HepG2 (cell line): ENCODE measurements around the gene ARPC1A. TPM values are rescaled to one million over a fixed set of nuclear protein-coding genes. Genes with fewer than 3 reads are reported as not detected.
A peak's percentile ranks its signal among the peaks of the same experiment; 100 is the strongest.

ENCODE experiments used
- ATAC-seq: fragments of 200-7000 bp; cut with Tn5 transposase; 3 replicates; pipeline ENCODE4 v1.9.1; 2020; ENCODE audit warnings: mild to moderate bottlenecking, moderate library complexity
- BruUV-seq: library from RNA; stranded (reverse); fragments of 400-500 nt; replicated peaks from 2 replicates; lab custom pipeline; 2021; lab: Mats Ljungman, UMichigan
- CTCF ChIA-PET: fragments of 300-600 bp; formaldehyde crosslinking; extraction: SDS; loops from one replicate; lab custom pipeline; 2021; ENCODE audit warnings: low total read pairs, inconsistent platforms, low intra/inter-chr PET ratio; lab: Yijun Ruan, JAX
- POLR2A ChIA-PET: fragments of 350-600 bp; sonication (Branson Sonifier 250); formaldehyde crosslinking; loops from one replicate; lab custom pipeline; 2020; ENCODE audit warnings: antibody characterized with exemption, inconsistent platforms; lab: Yijun Ruan, JAX
- DNase-seq: peaks from one replicate; pipeline ENCODE4 v3.0.0-alpha.2; 2015; ENCODE audit warnings: low spot score
- FAIRE-seq: peaks from 3 replicates; lab custom pipeline; 2011; peaks lifted over from hg19 to GRCh38; lab: Jason Lieb, UNC
- H2AFZ ChIP-seq: one replicate; pipeline ENCODE4 v1.6.1; 2011; ENCODE audit warnings: low read length, inconsistent platforms
- H3K27ac ChIP-seq: fragments of 300-600 bp; 3 replicates; pipeline ENCODE4 v1.8.0; 2011; ENCODE audit warnings: mixed run types, mild to moderate bottlenecking, mixed read lengths, low read length, inconsistent platforms; ENCODE audit not compliant: insufficient read depth; ENCODE audit errors: extremely low read length
- H3K27me3 ChIP-seq, 2 experiments: fragments of 200-600 bp in 1 of 2; 2 replicates in 1 of 2; 3 replicates in 1 of 2; pipeline versions ENCODE4 v1.6.0 to v1.8.0; 2011; ENCODE audit warnings: low read length in 2 of 2, mild to moderate bottlenecking in 2 of 2, moderate library complexity in 2 of 2, inconsistent platforms in 1 of 2; ENCODE audit not compliant: insufficient read depth in 2 of 2, control insufficient read depth in 1 of 2
- H3K36me3 ChIP-seq, 2 experiments: fragments of 200-600 bp in 1 of 2; replicated peaks in 1 of 2; 2 replicates in 1 of 2; 3 replicates in 1 of 2; pipeline versions ENCODE4 v1.5.1 to v1.8.0; 2011; ENCODE audit warnings: low read length in 2 of 2, inconsistent platforms in 1 of 2; ENCODE audit not compliant: insufficient read depth in 2 of 2, control insufficient read depth in 1 of 2
- H3K4me1 ChIP-seq: 2 replicates; pipeline ENCODE4 v1.5.1; 2012; ENCODE audit warnings: low read length, inconsistent platforms; ENCODE audit not compliant: insufficient read depth
- H3K4me2 ChIP-seq: 2 replicates; pipeline ENCODE4 v1.6.0; 2011; ENCODE audit warnings: low read depth, low read length, inconsistent platforms
- H3K4me3 ChIP-seq, 3 experiments: fragments of 200-600 bp in 1 of 3; sonication (generic), shearing (Covaris generic) in 1 of 3; replicated peaks in 1 of 3; 2 replicates each; pipeline ENCODE4 v1.5.1; 2011 to 2016; ENCODE audit warnings: low read length in 3 of 3, inconsistent platforms in 2 of 3, low read depth in 2 of 3, mild to moderate bottlenecking in 2 of 3, control low read depth in 1 of 3, mixed read lengths in 1 of 3; ENCODE audit not compliant: insufficient read depth in 1 of 3
- H3K79me2 ChIP-seq: one replicate; pipeline ENCODE4 v1.6.1; 2011; ENCODE audit warnings: low read length, inconsistent platforms; ENCODE audit not compliant: insufficient read depth
- H3K9ac ChIP-seq: 2 replicates; pipeline ENCODE4 v1.6.0; 2011; ENCODE audit warnings: mild to moderate bottlenecking, low read depth, low read length, inconsistent platforms; ENCODE audit not compliant: insufficient read depth
- H3K9me3 ChIP-seq: 2 replicates; pipeline ENCODE4 v1.5.1; 2012; ENCODE audit warnings: mild to moderate bottlenecking, low read length
- H4K20me1 ChIP-seq: 2 replicates; pipeline ENCODE4 v1.6.0; 2011; ENCODE audit warnings: inconsistent platforms, mild to moderate bottlenecking, low read length, moderate library complexity; ENCODE audit not compliant: insufficient read depth
- CREB1 ChIP-seq, 2 experiments: fragments of 450-650 bp in 1 of 2; IDR thresholded peaks; 2 replicates each; pipeline ENCODE4 v1.6.1; 2016 to 2017; ENCODE audit warnings: control low read depth in 1 of 2, mild to moderate bottlenecking in 1 of 2, missing compliant biosample characterization in 1 of 2, missing genetic modification characterization in 1 of 2
- DNMT3B ChIP-seq: conservative IDR thresholded peaks from 2 replicates; pipeline ENCODE4 v1.6.1; 2016; ENCODE audit warnings: missing biosample characterization, control low read depth
- ETV5 ChIP-seq: IDR thresholded peaks from 2 replicates; pipeline ENCODE4 v1.6.1; 2018; ENCODE audit warnings: missing biosample characterization, missing genetic modification reagents, inconsistent platforms, borderline replicate concordance
- FOXJ3 ChIP-seq: sonication (generic); formaldehyde crosslinking; IDR thresholded peaks from 2 replicates; pipeline ENCODE4 v1.4.0; 2020; ENCODE audit warnings: missing genetic modification reagents, mild to moderate bottlenecking, borderline replicate concordance
- KLF11 ChIP-seq: IDR thresholded peaks from 2 replicates; pipeline ENCODE4 v1.6.1; 2016; ENCODE audit warnings: missing compliant biosample characterization
- MED8 ChIP-seq: sonication (generic); formaldehyde crosslinking; IDR thresholded peaks from 2 replicates; pipeline ENCODE4 v1.8.1; 2023; ENCODE audit warnings: mild to moderate bottlenecking, missing genetic modification reagents; ENCODE audit not compliant: insufficient replicate concordance
- RAD51 ChIP-seq: fragments of 450-650 bp; IDR thresholded peaks from 2 replicates; pipeline ENCODE4 v1.6.1; 2016; ENCODE audit warnings: borderline replicate concordance
- RARG ChIP-seq: sonication (generic); formaldehyde crosslinking; IDR thresholded peaks from 2 replicates; pipeline ENCODE4 v1.4.0; 2020; ENCODE audit warnings: low read depth, mild to moderate bottlenecking, missing genetic modification reagents
- SP140L ChIP-seq: sonication (generic); formaldehyde crosslinking; IDR thresholded peaks from 2 replicates; pipeline ENCODE4 v1.4.0; 2020; ENCODE audit warnings: missing genetic modification reagents, borderline replicate concordance
- ZNF101 ChIP-seq: sonication (generic); formaldehyde crosslinking; IDR thresholded peaks from 2 replicates; pipeline ENCODE4 v1.4.0; 2020; ENCODE audit warnings: mild to moderate bottlenecking, low read depth, missing genetic modification reagents, borderline replicate concordance
- ZNF441 ChIP-seq: sonication (generic); formaldehyde crosslinking; IDR thresholded peaks from 2 replicates; pipeline ENCODE4 v1.7.0; 2021; ENCODE audit warnings: missing genetic modification reagents, borderline replicate concordance
- WGBS: methylation state at CpG from one replicate; pipeline ENCODE4 v1.1.6; 2017; ENCODE audit warnings: low lambda C conversion rate; 5-methylcytosine and 5-hydroxymethylcytosine counted together
- in situ Hi-C: cut with HindIII; loops from 2 replicates; pipeline ENCODE4 v1.10.0; 2017; ENCODE audit warnings: low pct_unique_long_range_greater_than_20kb; ENCODE audit not compliant: extremely low pct_ligation_motif_present
- intact Hi-C: fragments of 100-400 bp; cut with micrococcal nuclease; formaldehyde crosslinking; loops from one replicate; pipeline ENCODE4 v1.10.0; 2022; ENCODE audit not compliant: unreplicated experiment
- polyA plus RNA-seq, 8 experiments: library from polyadenylated mRNA; depleted of rRNA in 3 of 8; stranded (reverse) in 7 of 8; unstranded in 1 of 8; fragments of >200 nt; fragmentation: Illumina TruSeq in 4 of 8; extraction: Trizol in 4 of 8; gene quantifications; 2 replicates each; pipeline versions ENCODE4 v1.2.1 to v1.2.3, GENCODE V29; 2011 to 2016; ENCODE audit warnings: low read depth in 4 of 8, missing spikeins in 1 of 8, mixed read lengths in 1 of 8; ENCODE audit not compliant: insufficient read depth in 1 of 8
- total RNA-seq, 5 experiments: library from RNA; depleted of rRNA; stranded (reverse); fragments of >200 nt; fragmentation: Illumina TruSeq; extraction: Trizol; gene quantifications; 2 replicates each; pipeline ENCODE4 v1.2.3, GENCODE V29; 2016; ENCODE audit warnings: low read depth in 1 of 5
- TF ChIP-seq, protein P1 (sequence below): IDR thresholded peaks from 2 replicates; pipeline ENCODE4 v1.6.1; 2012; ENCODE audit warnings: low read depth, low read length, improper control_type of control experiment
- TF ChIP-seq, protein P2 (sequence below): sonication (generic); formaldehyde crosslinking; IDR thresholded peaks from 2 replicates; pipeline ENCODE4 v1.5.0; 2020; ENCODE audit warnings: mild to moderate bottlenecking, missing genetic modification reagents, moderate library complexity

ARPC1A gene
- total and polyA plus RNA-seq, 2 of the 13 experiments (the other 11 are each of a cell fraction or from before 2014, with no cell fraction given): 44.3 to 88.5 TPM

DNA sequence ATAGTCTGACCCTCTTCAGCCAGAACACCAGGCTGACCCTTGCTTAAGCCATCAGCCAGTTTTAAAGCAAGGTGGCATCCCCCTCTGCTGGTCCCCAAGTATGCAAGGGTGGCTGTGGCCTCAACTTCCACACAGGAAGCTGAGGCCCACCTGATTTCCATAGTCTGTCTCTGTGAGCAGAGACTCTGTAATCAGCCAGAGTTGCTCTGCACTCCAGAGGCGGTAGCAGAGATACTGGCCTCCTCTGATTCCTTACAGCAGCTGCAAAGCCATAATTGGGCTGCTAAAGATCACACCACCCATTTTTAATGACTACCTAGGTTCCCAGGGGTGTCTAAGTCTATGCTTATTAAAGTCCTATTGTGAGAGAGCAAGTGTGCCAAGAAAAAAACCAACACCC, 80.9 kb downstream of the ARPC1A start:
- no CpG with 5 or more reads among the region's 1 CpG for WGBS
- H3K4me3 ChIP-seq: peak overlapping the region; percentile 80 to 100 (median 93); a peak in 4 of 6 replicates

DNA sequence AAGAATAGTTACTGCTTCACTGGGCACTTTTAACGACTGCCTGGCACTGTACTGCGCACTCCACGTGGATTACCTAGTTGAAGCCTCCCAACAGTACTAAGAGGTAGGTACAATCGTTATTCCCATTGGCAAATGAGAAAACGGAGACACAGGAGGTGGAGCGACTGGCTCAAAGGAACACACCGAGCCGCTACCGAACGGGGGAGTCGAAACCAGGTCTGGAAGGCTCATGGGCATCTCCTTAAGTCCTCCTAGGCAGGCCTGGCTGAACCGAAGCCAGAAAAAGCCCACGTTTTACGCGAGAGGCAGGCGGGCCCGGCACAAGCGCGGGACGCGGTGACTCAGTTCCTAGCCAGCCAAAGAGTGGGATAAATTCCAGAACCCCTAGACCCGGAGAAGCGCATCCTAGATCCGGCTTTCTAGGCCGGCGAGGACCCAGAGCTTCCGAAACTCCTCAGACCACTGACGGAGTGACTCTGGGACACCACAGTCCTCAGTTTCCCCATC, 82.2 kb downstream of the ARPC1A start:
- CTCF ChIA-PET: no interaction called here
- Histone ChIP-seq H2AFZ (no peak overlapping the region), H3K4me3 (peak overlapping the region; percentile 80 to 100 (median 93)), H3K4me1 (peaks cover 41% of the 10 kb centered on the region), H3K27me3 (peaks cover 0 to 4% of the 10 kb centered on the region in 2 experiments; a peak in 2 of 5 replicates), H4K20me1 (peaks cover 5% of the 10 kb centered on the region; the same call in 1 of the 2 replicates), H3K4me2 (peak overlapping the region; percentile 84), H3K79me2 (peaks cover 62% of the 10 kb centered on the region), H3K36me3 (peaks cover 21 to 44% of the 10 kb centered on the region in 2 experiments), H3K9ac (peak overlapping the region; percentile 99), H3K9me3 (no peaks in the 10 kb centered on the region), H3K27ac (peak overlapping the region; percentile 98)
- WGBS: 2% methylated on average over 13 of the region's 28 CpGs
- POLR2A ChIA-PET: interaction anchor here (1.0 to 2.6 kb wide), 11 partner anchors 9 to 134 kb away, joined by 3 to 29 read pairs (median 5); partner anchors contain the start of genes ATP5MF, CPSF4, PTCD1 and ZNF394
- peak; percentile 65 for FAIRE-seq
- intact Hi-C loops (loop anchor here (2.0 to 5.0 kb wide), 2 partner anchors 36 to 57 kb away; partner anchors contain the start of gene ARPC1B), in situ Hi-C loops (no loop called here)
- BruUV-seq: no TSS peak
- peak; percentile 72 for ATAC-seq
- DNase-seq: peak; percentile 58
- TF ChIP-seq SP140L (CRISPR knock-in tag) (no peak), ZNF441 (CRISPR knock-in tag) (0 out of 2 replicates have a peak, but pooled peaks have one; percentile 26), ETV5 (CRISPR knock-in tag) (no peak), DNMT3B (CRISPR knock-in tag) (no peak), RARG (0 out of 2 replicates have a peak, but pooled peaks have one; percentile 12), MED8 (CRISPR knock-in tag) (no peak), CREB1 (IDR thresholded peaks at IDR 0.05) (no peak), CREB1 (CRISPR knock-in tag; IDR thresholded peaks at IDR 0.05) (no peak), RAD51 (no peak), ZNF101 (no peak)
- TF ChIP-seq, protein P1, sequence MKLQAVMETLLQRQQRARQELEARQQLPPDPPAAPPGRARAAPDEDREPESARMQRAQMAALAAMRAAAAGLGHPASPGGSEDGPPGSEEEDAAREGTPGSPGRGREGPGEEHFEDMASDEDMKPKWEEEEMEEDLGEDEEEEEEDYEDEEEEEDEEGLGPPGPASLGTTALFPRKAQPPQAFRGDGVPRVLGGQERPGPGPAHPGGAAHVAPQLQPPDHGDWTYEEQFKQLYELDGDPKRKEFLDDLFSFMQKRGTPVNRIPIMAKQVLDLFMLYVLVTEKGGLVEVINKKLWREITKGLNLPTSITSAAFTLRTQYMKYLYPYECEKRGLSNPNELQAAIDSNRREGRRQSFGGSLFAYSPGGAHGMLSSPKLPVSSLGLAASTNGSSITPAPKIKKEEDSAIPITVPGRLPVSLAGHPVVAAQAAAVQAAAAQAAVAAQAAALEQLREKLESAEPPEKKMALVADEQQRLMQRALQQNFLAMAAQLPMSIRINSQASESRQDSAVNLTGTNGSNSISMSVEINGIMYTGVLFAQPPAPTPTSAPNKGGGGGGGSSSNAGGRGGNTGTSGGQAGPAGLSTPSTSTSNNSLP: no peak

More for the DNA sequence above, 80.9 kb downstream of the ARPC1A start:
- peak; percentile 4 for FAIRE-seq
- no TSS peak for BruUV-seq
- H3K4me2 ChIP-seq: peak overlapping the region; percentile 84
- H3K27ac ChIP-seq: no peak overlapping the region
- no peak overlapping the region for H2AFZ ChIP-seq
- TF ChIP-seq KLF11 (CRISPR knock-in tag) (no peak), FOXJ3 (no peak)
- TF ChIP-seq, protein P2, sequence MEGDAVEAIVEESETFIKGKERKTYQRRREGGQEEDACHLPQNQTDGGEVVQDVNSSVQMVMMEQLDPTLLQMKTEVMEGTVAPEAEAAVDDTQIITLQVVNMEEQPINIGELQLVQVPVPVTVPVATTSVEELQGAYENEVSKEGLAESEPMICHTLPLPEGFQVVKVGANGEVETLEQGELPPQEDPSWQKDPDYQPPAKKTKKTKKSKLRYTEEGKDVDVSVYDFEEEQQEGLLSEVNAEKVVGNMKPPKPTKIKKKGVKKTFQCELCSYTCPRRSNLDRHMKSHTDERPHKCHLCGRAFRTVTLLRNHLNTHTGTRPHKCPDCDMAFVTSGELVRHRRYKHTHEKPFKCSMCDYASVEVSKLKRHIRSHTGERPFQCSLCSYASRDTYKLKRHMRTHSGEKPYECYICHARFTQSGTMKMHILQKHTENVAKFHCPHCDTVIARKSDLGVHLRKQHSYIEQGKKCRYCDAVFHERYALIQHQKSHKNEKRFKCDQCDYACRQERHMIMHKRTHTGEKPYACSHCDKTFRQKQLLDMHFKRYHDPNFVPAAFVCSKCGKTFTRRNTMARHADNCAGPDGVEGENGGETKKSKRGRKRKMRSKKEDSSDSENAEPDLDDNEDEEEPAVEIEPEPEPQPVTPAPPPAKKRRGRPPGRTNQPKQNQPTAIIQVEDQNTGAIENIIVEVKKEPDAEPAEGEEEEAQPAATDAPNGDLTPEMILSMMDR (CRISPR knock-in tag): peak; percentile 39
- ATAC-seq: no peak
- ChIA-PET POLR2A (no interaction called here), CTCF (no interaction called here)
- intact Hi-C loops: loop anchor here (5.0 kb wide), 1 partner anchor 34 kb away; the partner anchor contains the start of gene ARPC1B
- peaks cover 5% of the 10 kb centered on the region; the same call in 1 of the 2 replicates for H4K20me1 ChIP-seq
- H3K4me1 ChIP-seq: peaks cover 41% of the 10 kb centered on the region
- peaks cover 62% of the 10 kb centered on the region for H3K79me2 ChIP-seq
- peak overlapping the region; percentile 99 for H3K9ac ChIP-seq
- no peaks in the 10 kb centered on the region for H3K9me3 ChIP-seq
- no peak for DNase-seq
- H3K36me3 ChIP-seq: peaks cover 23 to 41% of the 10 kb centered on the region in 2 experiments
- peaks cover 0 to 4% of the 10 kb centered on the region in 2 experiments; a peak in 2 of 5 replicates for H3K27me3 ChIP-seq
- in situ Hi-C loops: no loop called here
